CD14-positive monocyte (primary cell): ENCODE measurements around the gene SLC27A5. TPM values are rescaled to one million over a fixed set of nuclear protein-coding genes. Genes with fewer than 3 reads are reported as not detected.
A peak's percentile ranks its signal among the peaks of the same experiment; 100 is the strongest.
"Not testable (repeated sequence)": the region's sequence is repeated elsewhere in the genome, so short reads cannot be mapped to it uniquely, and the experiment has no call there.

Experiments
- DNase-seq, 3 donors: peaks; one replicate each; pipeline ENCODE4 v3.0.0-alpha.2; 2011 to 2022
- H2AFZ ChIP-seq: 2 replicates; pipeline ENCODE4 v1.6.0; 2012; ENCODE audit warnings: mild to moderate bottlenecking, low read depth, low read length, inconsistent platforms; ENCODE audit not compliant: insufficient read depth, poor library complexity, severe bottlenecking
- H3K27ac ChIP-seq, 2 donors: 1 replicate in 1 of 2; 2 replicates in 1 of 2; pipeline ENCODE4 v1.5.1; 2012 to 2013; ENCODE audit warnings: low read length in 2 of 2, control low read depth in 1 of 2, inconsistent platforms in 1 of 2, low read depth in 1 of 2, mild to moderate bottlenecking in 1 of 2
- H3K27me3 ChIP-seq, 2 donors: one replicate each; pipeline versions ENCODE4 v1.6.0 to v1.6.1; 2011 to 2013; ENCODE audit warnings: low read length in 2 of 2; ENCODE audit not compliant: control insufficient read depth in 2 of 2, insufficient read depth in 2 of 2
- H3K36me3 ChIP-seq, 2 donors: replicated peaks in 1 of 2; 1 replicate in 1 of 2; 2 replicates in 1 of 2; pipeline versions ENCODE4 v1.5.1 to v1.6.1; 2012 to 2013; ENCODE audit warnings: low read length in 2 of 2, control low read depth in 1 of 2, inconsistent platforms in 1 of 2, mild to moderate bottlenecking in 1 of 2; ENCODE audit not compliant: insufficient read depth in 2 of 2, control insufficient read depth in 1 of 2
- H3K4me1 ChIP-seq, 2 donors: 1 replicate in 1 of 2; 2 replicates in 1 of 2; pipeline versions ENCODE4 v1.5.1 to v1.6.1; 2012 to 2013; ENCODE audit warnings: low read length in 2 of 2, control low read depth in 1 of 2, inconsistent platforms in 1 of 2, mild to moderate bottlenecking in 1 of 2, moderate library complexity in 1 of 2; ENCODE audit not compliant: insufficient read depth in 2 of 2, control insufficient read depth in 1 of 2
- H3K4me2 ChIP-seq: replicated peaks from 2 replicates; pipeline ENCODE3; 2012; ENCODE audit warnings: low read length, moderate library complexity, mild to moderate bottlenecking; ENCODE audit not compliant: poor library complexity, severe bottlenecking; ENCODE audit errors: extremely low read depth
- H3K4me3 ChIP-seq, 3 experiments: fragments of 200-600 bp in 1 of 3; sonication (generic) in 1 of 3; replicated peaks in 1 of 3; 1 replicate in 2 of 3; 2 replicates in 1 of 3; pipeline ENCODE4 v1.5.1; 2011 to 2013; ENCODE audit warnings: low read length in 3 of 3, mild to moderate bottlenecking in 3 of 3, control low read depth in 2 of 3, low read depth in 2 of 3, inconsistent platforms in 1 of 3, moderate library complexity in 1 of 3
- H3K79me2 ChIP-seq: 2 replicates; pipeline ENCODE4 v1.6.0; 2012; ENCODE audit warnings: mild to moderate bottlenecking, control low read depth, inconsistent platforms, low read length, moderate library complexity; ENCODE audit not compliant: insufficient read depth
- H3K9ac ChIP-seq: 2 replicates; pipeline ENCODE4 v1.6.0; 2017; ENCODE audit warnings: low read length, mild to moderate bottlenecking; ENCODE audit not compliant: insufficient read depth, poor library complexity, severe bottlenecking
- H3K9me3 ChIP-seq, 2 donors: replicated peaks in 1 of 2; 1 replicate in 1 of 2; 2 replicates in 1 of 2; pipeline versions ENCODE4 v1.5.1 to v1.6.1; 2012 to 2013; ENCODE audit warnings: low read length in 2 of 2, control low read depth in 1 of 2; ENCODE audit not compliant: control insufficient read depth in 1 of 2, insufficient read depth in 1 of 2
- H4K20me1 ChIP-seq: 2 replicates; pipeline ENCODE4 v1.6.0; 2012; ENCODE audit warnings: mild to moderate bottlenecking, low read length, control low read depth, moderate library complexity; ENCODE audit not compliant: insufficient read depth
- H3K27ac Mint-ChIP-seq, 7 donors: one replicate each; pipeline ENCODE4 v1.8.0; 2020; ENCODE audit warnings: mild to moderate bottlenecking in 7 of 7, mixed read lengths in 7 of 7, moderate library complexity in 6 of 7, inconsistent platforms in 2 of 7
- H3K27me3 Mint-ChIP-seq, 3 donors: one replicate each; pipeline ENCODE4 v1.8.0; 2021 to 2022; ENCODE audit warnings: low read depth in 3 of 3, mild to moderate bottlenecking in 3 of 3, mixed read lengths in 3 of 3, moderate library complexity in 3 of 3, inconsistent platforms in 1 of 3
- H3K36me3 Mint-ChIP-seq, 2 donors: one replicate each; pipeline ENCODE4 v1.8.0; 2020; ENCODE audit warnings: mixed read lengths in 2 of 2, inconsistent platforms in 1 of 2, mild to moderate bottlenecking in 1 of 2
- H3K4me1 Mint-ChIP-seq: one replicate; pipeline ENCODE4 v1.8.0; 2020; ENCODE audit warnings: mild to moderate bottlenecking, mixed read lengths
- H3K4me3 Mint-ChIP-seq, 2 donors: one replicate each; pipeline ENCODE4 v1.8.0; 2020; ENCODE audit warnings: mild to moderate bottlenecking in 2 of 2, mixed read lengths in 2 of 2, moderate library complexity in 1 of 2
- H3K9me3 Mint-ChIP-seq, 7 donors: one replicate each; pipeline ENCODE4 v1.8.0; 2020 to 2022; ENCODE audit warnings: mixed read lengths in 7 of 7, mild to moderate bottlenecking in 6 of 7, moderate library complexity in 6 of 7, inconsistent platforms in 2 of 7
- CTCF ChIP-seq: fragments of 200-600 bp; IDR thresholded peaks from one replicate; pipeline ENCODE4 v1.8.0; 2022; ENCODE audit warnings: antibody characterized with exemption, mild to moderate bottlenecking
- WGBS: methylation state at CpG from one replicate; pipeline ENCODE4 v1.1.5; 2013; ENCODE audit warnings: missing lambda C conversion rate; ENCODE audit not compliant: insufficient coverage; 5-methylcytosine and 5-hydroxymethylcytosine counted together
- intact Hi-C, 2 donors: fragments of 100-400 bp; cut with micrococcal nuclease; formaldehyde crosslinking; loops; one replicate each; pipeline versions ENCODE4 v1.15.0 to v1.15.1; 2023
- polyA plus RNA-seq, 3 donors: library from polyadenylated mRNA; depleted of rRNA in 1 of 3; unstranded in 2 of 3; stranded (reverse) in 1 of 3; fragments of 300-500 nt in 2 of 3; fragments of >200 nt in 1 of 3; fragmentation: Illumina TruSeq in 2 of 3; gene quantifications; 1 replicate in 2 of 3; 2 replicates in 1 of 3; pipeline ENCODE4 v1.2.3, GENCODE V29; 2012 to 2021

Gene SLC27A5
- polyA plus RNA-seq, 3 donors, result 1.5 to 2.9 (median 2.8) TPM

DNA sequence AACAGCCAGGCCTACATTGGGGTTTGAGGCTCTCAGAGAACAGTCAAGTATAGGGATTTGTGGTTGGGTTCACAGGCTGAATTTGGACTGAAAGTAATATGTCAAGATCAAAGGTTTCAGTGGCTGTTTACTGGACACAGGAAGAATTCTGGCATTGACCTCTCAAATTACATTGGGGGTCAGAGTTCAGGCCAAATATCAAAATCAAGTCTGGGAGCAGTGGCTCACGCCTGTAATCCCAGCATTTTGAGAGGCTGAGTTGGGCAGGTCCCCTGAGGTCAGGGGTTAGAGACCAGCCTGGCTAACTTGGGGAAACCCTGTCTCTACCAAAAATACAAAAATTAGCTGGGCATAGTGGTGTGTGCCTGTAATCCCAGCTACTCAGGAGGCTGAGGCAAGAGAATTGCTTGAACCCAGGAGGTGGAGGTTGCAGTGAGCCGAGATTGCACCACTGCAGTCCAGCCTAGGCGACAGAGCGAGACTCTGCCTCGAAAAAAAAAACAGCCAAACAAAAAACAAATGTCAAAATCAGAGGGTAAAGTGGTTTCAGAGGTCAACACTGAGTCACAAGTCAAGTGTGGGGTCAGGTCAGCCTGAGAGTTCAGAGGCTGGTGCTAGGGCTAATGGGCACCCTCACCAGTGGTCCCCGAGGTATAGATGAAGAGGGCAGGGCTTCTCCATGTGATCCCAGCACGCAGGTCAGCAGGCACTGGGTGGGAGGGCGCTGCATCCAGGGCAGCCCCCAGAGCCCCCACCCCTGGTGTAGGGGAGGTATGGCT is 1.5 kb downstream of the SLC27A5 start:
- TF ChIP-seq CTCF, result no peak
- DNase-seq, result no peak
- H3K9me3 ChIP-seq, result peaks cover 16 to 26% of the 10 kb centered on the region in 2 donors
- peaks cover 13% of the 10 kb centered on the region for H3K4me1 Mint-ChIP-seq
- H3K9me3 Mint-ChIP-seq, result peaks cover 9 to 32% (median 25%) of the 10 kb centered on the region in 7 donors
- H2AFZ ChIP-seq, result no peak overlapping the region
- no peak overlapping the region for H3K4me3 ChIP-seq
- WGBS, result 100% methylated on average over 1 of the region's 8 CpGs
- H3K27me3 Mint-ChIP-seq, result peaks cover 0 to 2% (median 2%) of the 10 kb centered on the region in 3 donors
- no peaks in the 10 kb centered on the region for H3K27me3 ChIP-seq
- peaks cover 7% of the 10 kb centered on the region for H4K20me1 ChIP-seq
- intact Hi-C loops, result no loop called here
- peaks cover 6% of the 10 kb centered on the region for H3K79me2 ChIP-seq
- H3K27ac Mint-ChIP-seq, result peak overlapping the region in 1 of 7 donors; percentile 73
- H3K36me3 ChIP-seq, result no peaks in the 10 kb centered on the region
- H3K9ac ChIP-seq, result no peak overlapping the region
- peaks cover 10 to 15% of the 10 kb centered on the region in 2 donors for H3K4me1 ChIP-seq
- no peak overlapping the region for H3K27ac ChIP-seq
- H3K36me3 Mint-ChIP-seq, result peaks cover under 1 to 11% of the 10 kb centered on the region in 2 donors
- no peak overlapping the region for H3K4me2 ChIP-seq
- H3K4me3 Mint-ChIP-seq, result no peak overlapping the region

DNA sequence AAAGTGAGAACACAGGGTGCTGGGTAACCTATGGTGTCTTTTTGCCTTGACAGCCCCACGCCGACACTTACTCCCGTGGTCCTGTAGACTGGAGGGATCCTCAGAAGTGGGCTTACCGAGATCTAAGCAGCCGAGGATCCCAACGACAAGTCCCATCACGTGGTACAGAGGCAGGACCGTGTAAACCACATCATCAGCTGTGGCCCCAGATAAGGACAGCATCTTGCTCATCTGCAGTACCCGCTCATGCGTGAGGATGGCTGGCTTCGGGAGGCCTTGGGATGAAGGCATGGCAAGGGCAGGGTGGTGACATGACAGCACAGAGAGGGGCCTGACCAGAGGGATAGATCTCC is 2.1 kb downstream of the SLC27A5 start:
- no peaks in the 10 kb centered on the region for H3K36me3 ChIP-seq
- no peak overlapping the region for H2AFZ ChIP-seq
- H3K4me1 ChIP-seq, result peaks cover 9 to 12% of the 10 kb centered on the region in 2 donors
- 92% methylated on average over 11 of the region's 11 CpGs for WGBS
- no peak overlapping the region for H3K27ac ChIP-seq
- DNase-seq, result no peak
- Mint-ChIP-seq H3K27me3 (peaks cover 0 to 2% (median 2%) of the 10 kb centered on the region in 3 donors), H3K4me3 (no peak overlapping the region), H3K27ac (peak overlapping the region in 2 of 7 donors; percentile 16 to 18), H3K9me3 (peaks cover 9 to 34% (median 25%) of the 10 kb centered on the region in 7 donors), H3K36me3 (peaks cover 0 to 9% of the 10 kb centered on the region in 2 donors), H3K4me1 (peaks cover 8% of the 10 kb centered on the region)
- intact Hi-C loops, result no loop called here
- peaks cover 5% of the 10 kb centered on the region for H4K20me1 ChIP-seq
- H3K9me3 ChIP-seq, result peaks cover 16 to 26% of the 10 kb centered on the region in 2 donors
- no peak overlapping the region for H3K9ac ChIP-seq
- no peaks in the 10 kb centered on the region for H3K27me3 ChIP-seq
- no peak for TF ChIP-seq CTCF
- H3K4me2 ChIP-seq, result no peak overlapping the region
- H3K79me2 ChIP-seq, result peaks cover 5% of the 10 kb centered on the region
- H3K4me3 ChIP-seq, result no peak overlapping the region

- H3K4me2 ChIP-seq, intact Hi-C loops, H3K9ac ChIP-seq, H3K4me1 ChIP-seq, H3K79me2 ChIP-seq, H3K36me3 Mint-ChIP-seq, H3K36me3 ChIP-seq, H3K4me1 Mint-ChIP-seq, H3K27me3 Mint-ChIP-seq, H3K27ac Mint-ChIP-seq, H3K27me3 ChIP-seq, H4K20me1 ChIP-seq, DNase-seq, H3K4me3 Mint-ChIP-seq, H2AFZ ChIP-seq, H3K4me3 ChIP-seq, H3K27ac ChIP-seq: not testable (repeated sequence)
- 86% methylated on average over 7 of the region's 8 CpGs for WGBS
- H3K9me3 Mint-ChIP-seq, result peaks cover 9 to 35% (median 29%) of the 10 kb centered on the region in 7 donors
- H3K9me3 ChIP-seq, result peaks cover 16 to 26% of the 10 kb centered on the region in 2 donors
These were observed 4.1 kb downstream of the SLC27A5 start for GRCh38 chr19:58507602-58508223.
